Stomach smooth muscle (tissue), 2 donors: ENCODE results near the gene SPATA17.

Source experiments
- H3K27ac ChIP-seq: one replicate; pipeline ENCODE4 v1.7.0; 2013; ENCODE audit warnings: mild to moderate bottlenecking, low read length, inconsistent platforms
- H3K27me3 ChIP-seq, 2 donors: one replicate each; pipeline ENCODE4 v1.7.0; 2013; ENCODE audit warnings: low read length in 2 of 2; ENCODE audit not compliant: insufficient read depth in 2 of 2, control insufficient read depth in 1 of 2
- H3K36me3 ChIP-seq, 2 donors: one replicate each; pipeline ENCODE4 v1.7.0; 2013; ENCODE audit warnings: low read length in 2 of 2; ENCODE audit not compliant: control insufficient read depth in 2 of 2, insufficient read depth in 2 of 2
- H3K4me1 ChIP-seq: one replicate; pipeline ENCODE4 v1.7.0; 2013; ENCODE audit warnings: low read length; ENCODE audit not compliant: control insufficient read depth, insufficient read depth
- H3K4me3 ChIP-seq, 2 donors: one replicate each; pipeline ENCODE4 v1.7.0; 2013; ENCODE audit warnings: low read length in 2 of 2
- H3K9ac ChIP-seq, 2 donors: one replicate each; pipeline ENCODE4 v1.7.0; 2013; ENCODE audit warnings: low read length in 2 of 2, mild to moderate bottlenecking in 1 of 2
- H3K9me3 ChIP-seq, 2 donors: one replicate each; pipeline ENCODE4 v1.7.0; 2013; ENCODE audit warnings: low read length in 2 of 2; ENCODE audit not compliant: control insufficient read depth in 2 of 2
- donor health status: healthy.
- donor health status: Pancreatic carcinoma.

Gene SPATA17

GRCh38 chr1:217747156-217747769, 116.1 kb downstream of the SPATA17 start:
- no peak overlapping the region for H3K9ac ChIP-seq
- H3K27ac ChIP-seq, result no peak overlapping the region
- H3K36me3 ChIP-seq, result no peaks in the 10 kb centered on the region
- no peaks in the 10 kb centered on the region for H3K4me1 ChIP-seq
- H3K27me3 ChIP-seq, result no peaks in the 10 kb centered on the region
- no peaks in the 10 kb centered on the region for H3K9me3 ChIP-seq
- no peak overlapping the region for H3K4me3 ChIP-seq

- no peak overlapping the region for H3K9ac ChIP-seq
- H3K4me3 ChIP-seq, result no peak overlapping the region
- H3K27ac ChIP-seq, result no peak overlapping the region
- no peaks in the 10 kb centered on the region for H3K4me1 ChIP-seq
- H3K9me3 ChIP-seq, result no peaks in the 10 kb centered on the region
- no peaks in the 10 kb centered on the region for H3K27me3 ChIP-seq
- no peaks in the 10 kb centered on the region for H3K36me3 ChIP-seq
These were observed 138.6 kb downstream of the SPATA17 start for GRCh38 chr1:217769768-217770167.

GRCh38 chr1:217770918-217771317, 139.8 kb downstream of the SPATA17 start:
- no peaks in the 10 kb centered on the region for H3K4me1 ChIP-seq
- H3K36me3 ChIP-seq, result no peaks in the 10 kb centered on the region
- H3K27ac ChIP-seq, result no peak overlapping the region
- H3K9ac ChIP-seq, result no peak overlapping the region
- H3K27me3 ChIP-seq, result no peaks in the 10 kb centered on the region
- no peaks in the 10 kb centered on the region for H3K9me3 ChIP-seq
- no peak overlapping the region for H3K4me3 ChIP-seq

- Histone ChIP-seq H3K4me1 (no peaks in the 10 kb centered on the region), H3K9ac (no peak overlapping the region)
These were observed 145.5 kb downstream of the SPATA17 start for GRCh38 chr1:217776693-217777092.

GRCh38 chr1:217781056-217781455, 149.9 kb downstream of the SPATA17 start:
- H3K4me3 ChIP-seq, result no peak overlapping the region
- no peaks in the 10 kb centered on the region for H3K9me3 ChIP-seq
- H3K27me3 ChIP-seq, result no peaks in the 10 kb centered on the region
- no peaks in the 10 kb centered on the region for H3K36me3 ChIP-seq
- no peaks in the 10 kb centered on the region for H3K4me1 ChIP-seq
- no peak overlapping the region for H3K27ac ChIP-seq
- no peak overlapping the region for H3K9ac ChIP-seq

More at GRCh38 chr1:217776693-217777092, 145.5 kb downstream of the SPATA17 start:
- H3K27ac ChIP-seq, result no peak overlapping the region
- no peak overlapping the region for H3K4me3 ChIP-seq
- H3K9me3 ChIP-seq, result no peaks in the 10 kb centered on the region
- H3K36me3 ChIP-seq, result no peaks in the 10 kb centered on the region
- H3K27me3 ChIP-seq, result no peaks in the 10 kb centered on the region

- Histone ChIP-seq H3K36me3 (no peaks in the 10 kb centered on the region), H3K9ac (no peak overlapping the region), H3K4me1 (no peaks in the 10 kb centered on the region), H3K27me3 (no peaks in the 10 kb centered on the region), H3K4me3 (no peak overlapping the region), H3K27ac (no peak overlapping the region), H3K9me3 (no peaks in the 10 kb centered on the region)
These were observed 159.9 kb downstream of the SPATA17 start for GRCh38 chr1:217791091-217791490.

- Histone ChIP-seq H3K9me3 (no peaks in the 10 kb centered on the region), H3K27me3 (no peaks in the 10 kb centered on the region), H3K4me1 (no peaks in the 10 kb centered on the region), H3K9ac (no peak overlapping the region), H3K27ac (no peak overlapping the region), H3K36me3 (no peaks in the 10 kb centered on the region), H3K4me3 (no peak overlapping the region)
These were observed 174.6 kb downstream of the SPATA17 start for GRCh38 chr1:217805792-217806191.

- H3K4me3 ChIP-seq, result no peak overlapping the region
- no peaks in the 10 kb centered on the region for H3K36me3 ChIP-seq
- no peaks in the 10 kb centered on the region for H3K9me3 ChIP-seq
- no peak overlapping the region for H3K27ac ChIP-seq
- no peaks in the 10 kb centered on the region for H3K4me1 ChIP-seq
- H3K27me3 ChIP-seq, result no peaks in the 10 kb centered on the region
- no peak overlapping the region for H3K9ac ChIP-seq
These were observed 181.0 kb downstream of the SPATA17 start for GRCh38 chr1:217812175-217812574.

- no peaks in the 10 kb centered on the region for H3K4me1 ChIP-seq
- no peak overlapping the region for H3K4me3 ChIP-seq
- H3K27me3 ChIP-seq, result no peaks in the 10 kb centered on the region
- H3K9me3 ChIP-seq, result no peaks in the 10 kb centered on the region
- no peak overlapping the region for H3K27ac ChIP-seq
- H3K36me3 ChIP-seq, result no peaks in the 10 kb centered on the region
- no peak overlapping the region for H3K9ac ChIP-seq
These were observed 181.9 kb downstream of the SPATA17 start for GRCh38 chr1:217813031-217813430.

GRCh38 chr1:217837691-217838090, 206.5 kb downstream of the SPATA17 start:
- H3K9ac ChIP-seq, result no peak overlapping the region
- H3K9me3 ChIP-seq, result no peaks in the 10 kb centered on the region
- no peaks in the 10 kb centered on the region for H3K4me1 ChIP-seq
- no peak overlapping the region for H3K27ac ChIP-seq
- no peaks in the 10 kb centered on the region for H3K36me3 ChIP-seq
- H3K4me3 ChIP-seq, result no peak overlapping the region
- H3K27me3 ChIP-seq, result no peaks in the 10 kb centered on the region

- Histone ChIP-seq H3K27me3 (no peaks in the 10 kb centered on the region), H3K4me1 (no peaks in the 10 kb centered on the region), H3K9ac (no peak overlapping the region), H3K27ac (no peak overlapping the region), H3K9me3 (no peaks in the 10 kb centered on the region), H3K4me3 (no peak overlapping the region), H3K36me3 (no peaks in the 10 kb centered on the region)
These were observed 208.0 kb downstream of the SPATA17 start for GRCh38 chr1:217839161-217839560.
